Measurements from ENCODE around the gene KYNU.
"Not testable (repeated sequence)": the region's sequence is repeated elsewhere in the genome, so short reads cannot be mapped to it uniquely, and the experiment has no call there.

The KYNU gene

GRCh38 chr2:143085125-143085784 is 207.8 kb downstream of the KYNU start:
- H3F3A ChIP-seq (ENCODE audit: control insufficient read depth, insufficient read depth) = no peaks in the 10 kb centered on the region
- H3K27ac ChIP-seq (ENCODE audit: low read depth, low read length) = no peak overlapping the region
- no peaks in the 10 kb centered on the region for H3K9me2 ChIP-seq (replicated peaks; ENCODE audit: control insufficient read depth, low read length)
- H4K20me1 ChIP-seq (ENCODE audit: control insufficient read depth, insufficient read depth, low read depth, low read length) = no peaks in the 10 kb centered on the region
- no peak overlapping the region for H3K4me2 ChIP-seq (ENCODE audit: low read length)
- no peaks in the 10 kb centered on the region for H3K36me3 ChIP-seq (ENCODE audit: control insufficient read depth, low read length)
- H3K27me3 ChIP-seq (ENCODE audit: control insufficient read depth, low read length) = no peaks in the 10 kb centered on the region
- H3K9me3 ChIP-seq (ENCODE audit: control insufficient read depth, insufficient read depth, low read length) = no peaks in the 10 kb centered on the region
- no peak overlapping the region for H3K4me3 ChIP-seq (ENCODE audit: low read length)
- H3K4me1 ChIP-seq (ENCODE audit: control insufficient read depth, low read length) = no peaks in the 10 kb centered on the region
- no peaks in the 10 kb centered on the region for H3K79me2 ChIP-seq (ENCODE audit: control insufficient read depth, low read length)
- TF ChIP-seq CTCF (IDR thresholded peaks at IDR 0.05; ENCODE audit: low read depth, low read length, poor library complexity, severe bottlenecking) = no peak
- no peak for TF ChIP-seq EZH2phosphoT487 (IDR thresholded peaks at IDR 0.05; ENCODE audit: borderline replicate concordance, low read length)

GRCh38 chr2:143087033-143087432 is 209.6 kb downstream of the KYNU start:
- Histone ChIP-seq H3K9me3 (ENCODE audit: control insufficient read depth, insufficient read depth, low read length) (no peaks in the 10 kb centered on the region), H3K4me3 (ENCODE audit: low read length) (no peak overlapping the region), H3K9me2 (replicated peaks; ENCODE audit: control insufficient read depth, low read length) (no peaks in the 10 kb centered on the region), H3K4me2 (ENCODE audit: low read length) (no peak overlapping the region), H3K4me1 (ENCODE audit: control insufficient read depth, low read length) (no peaks in the 10 kb centered on the region), H3K27me3 (ENCODE audit: control insufficient read depth, low read length) (no peaks in the 10 kb centered on the region), H4K20me1 (ENCODE audit: control insufficient read depth, insufficient read depth, low read depth, low read length) (no peaks in the 10 kb centered on the region), H3K27ac (ENCODE audit: low read depth, low read length) (no peak overlapping the region), H3K79me2 (ENCODE audit: control insufficient read depth, low read length) (no peaks in the 10 kb centered on the region), H3K36me3 (ENCODE audit: control insufficient read depth, low read length) (no peaks in the 10 kb centered on the region), H3F3A (ENCODE audit: control insufficient read depth, insufficient read depth) (no peaks in the 10 kb centered on the region)
- no peak for TF ChIP-seq CTCF (IDR thresholded peaks at IDR 0.05; ENCODE audit: low read depth, low read length, poor library complexity, severe bottlenecking)
- no peak for TF ChIP-seq EZH2phosphoT487 (IDR thresholded peaks at IDR 0.05; ENCODE audit: borderline replicate concordance, low read length)

- Histone ChIP-seq H3K27me3 (ENCODE audit: control insufficient read depth, low read length) (no peaks in the 10 kb centered on the region), H3K36me3 (ENCODE audit: control insufficient read depth, low read length) (no peaks in the 10 kb centered on the region), H3K9me2 (replicated peaks; ENCODE audit: control insufficient read depth, low read length) (no peaks in the 10 kb centered on the region), H3K4me2 (ENCODE audit: low read length) (no peak overlapping the region), H3F3A (ENCODE audit: control insufficient read depth, insufficient read depth) (no peaks in the 10 kb centered on the region), H3K4me1 (ENCODE audit: control insufficient read depth, low read length) (no peaks in the 10 kb centered on the region), H3K9me3 (ENCODE audit: control insufficient read depth, insufficient read depth, low read length) (no peaks in the 10 kb centered on the region), H4K20me1 (ENCODE audit: control insufficient read depth, insufficient read depth, low read depth, low read length) (no peaks in the 10 kb centered on the region), H3K4me3 (ENCODE audit: low read length) (no peak overlapping the region), H3K27ac (ENCODE audit: low read depth, low read length) (no peak overlapping the region), H3K79me2 (ENCODE audit: control insufficient read depth, low read length) (no peaks in the 10 kb centered on the region)
- no peak for TF ChIP-seq CTCF (IDR thresholded peaks at IDR 0.05; ENCODE audit: low read depth, low read length, poor library complexity, severe bottlenecking)
- TF ChIP-seq EZH2phosphoT487 (IDR thresholded peaks at IDR 0.05; ENCODE audit: borderline replicate concordance, low read length) = no peak
Observed at GRCh38 chr2:143088388-143088787, 210.9 kb downstream of the KYNU start.

- H3F3A ChIP-seq (ENCODE audit: control insufficient read depth, insufficient read depth); H3K27me3 ChIP-seq (ENCODE audit: control insufficient read depth, low read length); H3K9me3 ChIP-seq (ENCODE audit: control insufficient read depth, insufficient read depth, low read length); H3K36me3 ChIP-seq (ENCODE audit: control insufficient read depth, low read length); H3K27ac ChIP-seq (ENCODE audit: low read depth, low read length); H3K4me2 ChIP-seq (ENCODE audit: low read length); H3K9me2 ChIP-seq (replicated peaks; ENCODE audit: control insufficient read depth, low read length); H4K20me1 ChIP-seq (ENCODE audit: control insufficient read depth, insufficient read depth, low read depth, low read length); H3K79me2 ChIP-seq (ENCODE audit: control insufficient read depth, low read length); H3K4me3 ChIP-seq (ENCODE audit: low read length); H3K4me1 ChIP-seq (ENCODE audit: control insufficient read depth, low read length): not testable (repeated sequence)
Observed at GRCh38 chr2:143089520-143089919, 212.1 kb downstream of the KYNU start.
